ENCODE measurements around the gene CMTM7.

CMTM7 gene

GRCh38 chr3:32414522-32415202 lies 23.0 kb downstream of the CMTM7 start:
- DNase-seq, result no peak

DNA sequence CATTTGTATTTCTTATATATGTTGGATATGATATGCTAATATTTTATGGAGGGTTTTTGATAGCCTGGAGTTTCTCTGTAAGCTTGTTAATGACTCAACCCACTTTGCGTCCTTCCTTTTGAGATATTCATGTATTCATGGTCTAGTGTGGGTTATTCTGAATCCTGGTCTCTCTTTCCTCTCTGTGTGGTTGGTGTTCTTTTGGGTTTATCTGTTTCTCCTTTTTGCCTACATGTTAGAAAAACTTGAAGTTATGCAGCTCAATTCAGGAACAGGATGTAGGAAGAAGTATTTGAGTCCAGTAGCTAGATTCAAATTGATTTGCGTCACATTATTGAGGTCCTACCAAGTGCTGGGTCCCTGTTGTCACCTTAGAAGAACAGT lies 28.1 kb downstream of the CMTM7 start:
- DNase-seq, result no peak

GRCh38 chr3:32420126-32421038 lies 28.7 kb downstream of the CMTM7 start:
- DNase-seq, result peak; percentile 99

GRCh38 chr3:32421185-32421584 lies 29.5 kb downstream of the CMTM7 start:
- DNase-seq, result peak; percentile 58

DNA sequence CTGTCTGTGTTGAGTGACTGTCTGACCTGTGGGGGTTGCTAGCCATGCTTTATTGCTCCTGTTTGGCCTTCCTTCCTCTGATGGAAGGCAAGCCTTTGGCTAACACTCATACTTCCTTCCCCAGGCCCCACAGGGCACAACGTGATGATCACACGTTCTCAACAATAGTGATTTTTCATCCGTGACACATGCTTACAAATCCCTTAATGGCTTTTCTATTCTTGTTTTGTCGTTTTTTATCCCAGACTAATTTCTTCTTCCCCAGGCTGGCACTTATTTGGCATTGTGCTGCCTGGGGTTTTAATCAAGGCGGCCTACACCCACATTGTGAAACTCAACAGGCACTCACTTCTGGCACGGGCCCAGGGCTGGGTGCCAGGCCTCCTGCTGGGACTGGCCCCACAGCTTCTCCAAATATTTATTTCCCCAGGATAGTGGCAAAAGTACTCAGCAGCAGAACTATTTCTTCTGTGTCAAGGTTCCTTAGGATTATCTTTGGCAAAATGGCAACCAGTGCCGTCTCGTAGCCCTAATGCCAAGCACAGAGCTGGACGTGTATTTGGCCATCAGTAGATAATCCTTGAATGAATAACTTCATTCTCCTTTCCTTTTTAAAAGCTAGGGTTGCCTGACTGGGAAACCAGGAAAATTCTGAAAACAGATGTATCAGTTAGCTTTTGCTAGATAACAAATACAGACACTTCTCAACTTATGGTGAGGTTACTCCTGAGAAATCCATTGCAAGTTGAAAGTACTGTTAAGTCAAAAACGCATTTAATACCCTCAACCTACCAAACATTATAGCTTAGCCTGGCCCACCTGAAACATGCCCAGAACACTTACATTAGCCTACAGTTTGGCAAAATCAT lies 30.6 kb downstream of the CMTM7 start:
- peak; percentile 29 for DNase-seq

DNA sequence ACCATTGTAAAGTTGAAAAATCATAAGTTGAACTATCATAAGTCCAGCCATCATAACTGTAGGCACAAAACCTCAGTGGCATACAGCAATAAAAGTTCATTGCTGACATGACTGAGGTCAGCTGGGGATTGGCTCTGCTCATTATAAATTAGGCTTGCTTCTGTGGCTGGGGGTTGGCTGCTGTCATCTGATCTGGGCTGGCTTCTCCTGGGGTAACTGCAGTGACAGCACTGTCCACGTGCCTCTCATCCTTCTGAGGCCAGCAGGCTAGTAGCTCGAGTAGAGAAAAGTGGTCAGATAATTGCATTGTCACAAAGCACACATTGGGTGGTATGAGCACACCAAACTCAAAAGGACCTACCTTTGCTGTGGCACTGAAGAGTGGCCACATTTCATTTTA lies 31.3 kb downstream of the CMTM7 start:
- DNase-seq, result peak; percentile 41

DNA sequence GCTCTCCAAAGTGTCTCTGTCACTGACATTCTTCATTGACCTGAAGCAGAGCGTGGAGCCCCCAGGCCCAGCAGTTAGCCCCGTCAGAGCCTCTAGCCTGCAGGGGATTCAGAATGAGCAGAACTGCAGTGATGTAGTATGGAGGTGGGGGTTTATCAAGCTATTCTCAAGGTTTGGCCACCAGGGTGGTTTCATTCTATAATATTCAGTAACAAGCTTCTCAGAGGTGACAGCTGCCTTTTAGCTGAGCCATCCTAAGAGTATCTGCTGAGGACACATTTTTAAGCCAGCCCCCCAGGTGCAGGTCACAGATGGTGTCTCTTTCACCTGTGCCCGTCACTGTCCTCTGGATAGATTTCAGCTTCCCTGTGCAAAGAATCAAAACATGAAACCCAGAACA lies 31.9 kb downstream of the CMTM7 start:
- DNase-seq, result peak; percentile 44

GRCh38 chr3:32423956-32424557 lies 32.4 kb downstream of the CMTM7 start:
- DNase-seq, result peak; percentile 72

GRCh38 chr3:32424581-32425250 lies 33.1 kb downstream of the CMTM7 start:
- peak; percentile 40 for DNase-seq

- DNase-seq, result peak; percentile 46
Observed at GRCh38 chr3:32428092-32429068, 36.7 kb downstream of the CMTM7 start.

DNA sequence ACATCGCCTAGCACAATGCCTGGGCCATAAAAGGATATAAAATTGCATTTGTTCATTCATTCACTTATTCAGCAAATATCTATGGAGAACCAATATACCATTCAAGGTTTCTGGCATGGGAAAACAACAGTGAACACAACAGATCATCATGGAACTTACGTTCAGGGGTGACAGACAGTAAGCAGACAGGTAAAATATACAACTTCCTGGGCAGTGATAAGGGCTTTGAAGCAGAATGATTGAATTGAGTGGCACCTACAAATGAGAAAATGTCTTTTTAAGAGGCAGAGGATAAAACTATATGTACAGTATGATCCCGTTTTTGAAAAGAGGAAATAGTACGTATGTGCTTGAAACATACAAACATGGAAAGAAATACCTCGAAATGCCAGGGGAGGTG lies 39.2 kb downstream of the CMTM7 start:
- DNase-seq, result no peak

DNA sequence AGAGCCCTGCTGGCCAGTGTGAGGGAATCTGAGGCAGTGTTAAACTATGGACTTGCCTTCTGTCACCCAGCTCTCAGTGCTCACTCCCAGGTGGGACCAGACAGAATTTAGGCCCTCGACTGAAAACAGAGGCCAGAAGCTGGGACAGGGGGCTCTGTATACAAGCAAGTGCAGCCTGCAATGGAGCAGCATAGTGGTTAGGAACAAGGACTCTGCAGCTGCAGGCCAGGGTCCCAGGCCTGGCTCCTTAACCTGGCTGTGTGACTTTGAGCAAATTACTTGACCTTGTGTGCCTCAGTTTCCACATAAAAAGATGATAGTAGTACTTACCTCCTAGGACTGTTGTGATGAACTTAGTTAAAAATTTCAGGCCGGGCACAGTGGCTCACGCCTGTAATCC lies 39.8 kb downstream of the CMTM7 start:
- DNase-seq, result peak; percentile 28

DNA sequence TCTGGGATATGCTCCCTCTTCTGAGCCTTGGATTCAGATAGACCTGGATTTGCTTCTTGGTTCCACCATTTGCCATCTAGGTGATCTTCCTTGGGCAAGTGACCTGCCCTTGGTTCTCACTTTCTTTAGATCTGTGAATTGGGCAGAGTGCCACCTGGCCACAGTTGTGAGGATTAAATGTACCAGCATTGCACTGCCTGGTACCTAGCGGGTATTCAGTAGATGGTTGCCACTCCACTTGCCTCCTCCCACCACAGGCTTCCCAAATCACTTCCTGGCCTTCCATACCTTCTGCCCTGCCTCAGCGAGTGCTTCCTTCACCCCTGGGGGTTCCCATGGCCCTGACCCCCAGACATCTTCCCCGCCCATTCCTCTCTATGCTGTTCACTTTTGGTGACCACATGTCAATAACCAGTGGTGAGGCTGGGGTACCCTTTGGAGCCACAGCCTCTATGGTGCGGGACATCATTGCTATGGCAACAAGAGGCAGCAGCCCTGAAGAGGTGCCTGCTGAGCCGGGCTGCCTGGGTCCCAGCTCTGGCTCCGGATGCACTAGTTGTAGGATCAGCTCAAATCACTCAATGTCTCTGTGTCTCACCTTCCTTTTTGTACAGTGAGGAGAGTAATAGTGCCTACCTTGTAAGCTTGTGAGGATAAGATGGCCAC lies 40.5 kb downstream of the CMTM7 start:
- DNase-seq, result peak; percentile 18

DNA sequence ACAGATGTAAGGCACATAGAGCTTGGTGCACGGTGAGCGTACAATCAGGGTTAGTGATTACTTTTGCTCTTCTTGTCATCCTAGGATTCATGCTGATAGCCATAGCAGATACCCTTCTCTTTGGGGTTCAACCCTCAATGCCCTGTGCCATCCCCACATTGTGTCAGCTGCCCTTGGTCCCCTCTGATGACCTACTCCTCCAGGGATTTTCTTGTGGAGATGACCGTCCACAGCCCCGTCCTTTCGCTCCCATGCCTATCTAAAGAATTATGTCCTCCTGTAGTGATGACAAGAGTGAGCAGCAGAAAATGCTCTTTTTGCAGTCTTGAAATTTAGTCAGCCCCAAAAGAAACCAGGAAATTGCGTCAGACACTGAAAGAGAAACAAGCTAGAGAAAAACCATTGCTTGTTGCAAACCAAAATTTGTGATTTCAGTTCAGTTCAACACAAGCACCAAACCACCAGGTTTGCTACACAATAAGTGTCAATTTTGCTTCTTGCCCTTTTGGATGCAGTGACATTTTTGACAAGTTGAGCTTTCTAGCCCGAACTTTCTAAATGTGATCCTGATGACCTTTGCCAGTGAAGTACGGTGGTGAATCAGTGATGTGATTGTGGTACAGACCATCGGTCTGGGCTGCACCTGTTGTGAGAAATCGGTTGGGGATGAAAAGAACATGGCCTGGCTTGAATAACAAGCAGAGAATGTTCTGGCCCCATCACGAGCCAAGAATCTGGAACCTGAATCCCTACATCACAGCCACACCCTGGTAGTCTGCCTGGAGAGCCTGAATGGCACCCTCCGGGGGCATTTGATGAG lies 41.3 kb downstream of the CMTM7 start:
- peak; percentile 43 for DNase-seq

DNA sequence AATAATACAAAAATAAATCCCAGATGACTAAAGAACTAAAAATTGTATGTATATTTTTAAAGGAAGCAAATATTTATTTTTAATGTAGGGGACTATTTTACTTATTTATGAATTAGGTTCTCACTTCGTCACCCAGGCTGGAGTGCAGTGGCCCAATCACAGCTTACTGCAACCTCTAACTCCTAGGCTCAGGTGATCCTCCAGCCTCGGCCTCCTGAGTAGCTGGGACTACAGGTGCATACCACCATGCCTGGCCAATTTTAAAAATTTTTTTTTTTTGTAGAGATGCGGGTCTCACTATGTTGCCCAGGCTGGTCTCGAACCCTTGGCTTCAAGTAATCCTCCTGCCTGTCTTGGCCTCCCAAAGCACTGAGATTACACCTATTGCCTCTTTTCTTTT lies 42.6 kb downstream of the CMTM7 start:
- peak; percentile 9 for DNase-seq

- DNase-seq, result peak; percentile 69
Observed at GRCh38 chr3:32435911-32436815, 44.5 kb downstream of the CMTM7 start.

GRCh38 chr3:32436816-32437189 lies 45.1 kb downstream of the CMTM7 start:
- no peak for DNase-seq

- peak; percentile 48 for DNase-seq
Observed at GRCh38 chr3:32437896-32438295, 46.2 kb downstream of the CMTM7 start.

All from islet precursor cell (in vitro differentiated cells).